IPS DF 4.7 (cell line): ENCODE measurements around the gene SP1.
"Not testable (repeated sequence)": the region's sequence is repeated elsewhere in the genome, so short reads cannot be mapped to it uniquely, and the experiment has no call there.

Experiments
- DNase-seq: peaks from one replicate; pipeline ENCODE4 v3.0.0-alpha.2; 2013; ENCODE audit warnings: low spot score; ENCODE audit errors: extremely low read depth

Gene SP1

GRCh38 chr12:53413485-53414204, 33.7 kb downstream of the SP1 start:
- DNase-seq: no peak

- DNase-seq: no peak
Observed at GRCh38 chr12:53414756-53415417, 34.9 kb downstream of the SP1 start.

DNA sequence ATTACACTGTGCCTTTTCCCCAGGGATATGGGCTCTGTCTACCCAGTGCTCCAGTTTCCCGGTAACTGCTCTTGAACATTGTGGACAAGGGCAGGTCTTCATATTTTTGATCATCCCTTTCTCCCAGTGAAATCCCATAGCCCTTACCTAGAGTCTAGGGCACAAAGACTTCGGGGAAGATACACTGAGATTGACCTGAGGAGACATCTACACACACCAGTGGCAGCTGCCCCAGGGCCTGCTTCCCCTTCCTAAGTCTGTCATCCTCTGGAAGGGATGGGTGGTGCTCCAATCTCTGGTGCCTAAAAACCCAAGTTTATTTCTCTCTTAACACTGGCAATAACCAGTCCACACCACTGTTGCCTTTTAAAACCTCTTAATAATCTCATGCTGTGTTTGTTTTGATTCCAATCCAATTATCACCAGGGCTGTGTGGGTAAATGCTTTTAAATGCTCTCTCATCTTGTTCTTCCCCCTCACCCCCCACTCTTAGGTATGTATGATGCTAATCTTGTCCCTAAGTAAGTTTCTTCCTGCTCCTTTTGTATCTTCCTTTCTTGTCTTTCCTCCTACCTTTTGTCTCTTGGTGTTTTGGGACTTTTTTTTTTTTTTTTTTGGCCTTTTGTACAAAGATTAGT, 35.9 kb downstream of the SP1 start:
- not testable (repeated sequence) for DNase-seq

- not testable (repeated sequence) for DNase-seq
Observed at GRCh38 chr12:53417291-53417816, 37.4 kb downstream of the SP1 start.

- no peak for DNase-seq
Observed at GRCh38 chr12:53418221-53418620, 38.2 kb downstream of the SP1 start.

DNA sequence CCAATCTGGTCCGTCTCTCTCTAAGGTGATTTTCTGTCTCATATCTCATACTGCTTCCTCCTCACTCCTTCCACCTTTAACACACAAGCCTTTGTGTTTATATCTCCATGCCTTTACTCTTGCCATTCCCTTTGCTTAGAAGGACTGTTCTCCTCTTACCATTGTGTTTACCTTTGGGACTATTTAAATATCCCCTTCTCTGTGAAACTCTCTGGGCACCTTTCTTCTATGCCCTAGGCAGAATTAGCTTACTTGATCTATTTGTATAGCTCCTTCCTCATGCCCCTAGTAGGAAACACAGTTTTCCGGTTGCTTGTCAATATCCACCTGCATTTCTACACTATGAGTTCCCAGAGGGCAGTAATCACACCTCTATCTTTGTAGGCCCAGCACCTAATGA, 39.8 kb downstream of the SP1 start:
- no peak for DNase-seq

DNA sequence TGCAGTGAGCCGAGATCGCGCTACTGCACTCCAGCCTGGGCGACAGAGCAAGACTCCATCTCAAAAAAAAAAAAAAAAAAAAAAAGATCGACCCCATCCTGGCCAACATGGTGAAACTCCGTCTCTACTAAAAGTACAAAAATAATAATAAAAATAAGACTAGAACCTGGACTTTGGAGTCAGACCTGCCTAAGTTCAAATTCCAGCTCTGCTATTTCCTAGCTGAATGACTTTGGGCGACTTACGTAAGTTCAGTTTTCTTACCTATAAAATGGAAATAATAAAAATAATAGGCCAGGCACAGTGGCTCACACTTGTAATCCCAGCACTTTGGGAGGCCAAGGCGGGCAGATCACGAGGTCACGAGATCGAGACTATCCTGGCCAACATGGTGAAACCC, 42.3 kb downstream of the SP1 start:
- not testable (repeated sequence) for DNase-seq

GRCh38 chr12:53423597-53423996, 43.6 kb downstream of the SP1 start, which contains the start of gene AMHR2:
Gene AMHR2 (plus strand): TSS chr12:53423855. CDS start chr12:53423935, 80 bp downstream.
- DNase-seq: no peak

DNA sequence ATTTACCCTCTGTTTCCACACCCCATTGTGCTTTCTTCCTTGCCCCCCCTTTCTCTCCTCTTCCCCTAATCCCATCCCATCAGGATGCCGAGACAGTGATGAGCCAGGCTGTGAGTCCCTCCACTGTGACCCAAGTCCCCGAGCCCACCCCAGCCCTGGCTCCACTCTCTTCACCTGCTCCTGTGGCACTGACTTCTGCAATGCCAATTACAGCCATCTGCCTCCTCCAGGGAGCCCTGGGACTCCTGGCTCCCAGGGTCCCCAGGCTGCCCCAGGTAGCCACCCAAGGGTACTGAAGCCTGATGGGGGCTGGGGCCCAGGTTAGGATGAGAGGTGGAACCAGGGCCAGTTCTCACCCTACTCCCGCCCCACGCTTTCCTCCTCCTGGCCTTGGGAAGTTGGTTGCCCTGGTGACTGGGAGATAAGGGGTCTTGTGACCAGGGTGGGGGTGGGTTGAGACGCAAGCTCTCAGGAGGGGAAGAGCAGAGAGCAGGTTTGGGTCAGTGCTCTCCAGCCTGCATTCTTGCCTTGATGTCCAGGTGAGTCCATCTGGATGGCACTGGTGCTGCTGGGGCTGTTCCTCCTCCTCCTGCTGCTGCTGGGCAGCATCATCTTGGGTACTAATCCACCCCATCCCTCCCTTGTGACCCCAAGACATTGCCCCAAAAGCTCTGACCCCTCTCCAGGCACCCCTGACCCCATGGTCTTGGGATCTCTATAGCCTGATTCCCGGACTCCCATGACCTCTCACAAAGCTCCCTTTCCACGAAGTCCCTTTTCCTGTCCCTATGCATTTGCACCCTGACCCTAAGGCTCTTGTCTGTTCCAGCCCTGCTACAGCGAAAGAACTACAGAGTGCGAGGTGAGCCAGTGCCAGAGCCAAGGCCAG, 44.9 kb downstream of the SP1 start:
- DNase-seq: no peak

DNA sequence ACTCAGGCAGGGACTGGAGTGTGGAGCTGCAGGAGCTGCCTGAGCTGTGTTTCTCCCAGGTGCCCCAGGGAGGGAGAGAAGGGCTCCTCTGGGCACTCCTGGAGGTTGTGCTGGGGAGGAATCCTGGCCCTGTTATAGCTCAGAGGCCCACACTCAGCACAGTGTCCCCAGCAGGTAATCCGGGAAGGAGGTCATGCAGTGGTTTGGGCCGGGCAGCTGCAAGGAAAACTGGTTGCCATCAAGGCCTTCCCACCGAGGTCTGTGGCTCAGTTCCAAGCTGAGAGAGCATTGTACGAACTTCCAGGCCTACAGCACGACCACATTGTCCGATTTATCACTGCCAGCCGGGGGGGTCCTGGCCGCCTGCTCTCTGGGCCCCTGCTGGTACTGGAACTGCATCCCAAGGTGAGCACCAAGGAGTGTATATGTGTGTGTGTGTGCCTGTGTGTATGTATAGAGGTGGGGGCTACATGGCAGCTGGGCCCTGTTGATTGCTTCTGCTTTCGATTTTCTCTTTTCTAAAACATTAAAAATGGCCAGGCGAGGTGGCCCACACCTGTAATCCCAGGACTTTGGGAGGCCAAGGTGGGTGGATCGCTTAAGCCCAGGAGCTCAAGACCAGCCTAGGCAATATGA, 45.7 kb downstream of the SP1 start:
- no peak for DNase-seq

- DNase-seq: no peak
Observed at GRCh38 chr12:53427905-53428594, 48.1 kb downstream of the SP1 start.

- no peak for DNase-seq
Observed at GRCh38 chr12:53428741-53429140, 48.8 kb downstream of the SP1 start.

DNA sequence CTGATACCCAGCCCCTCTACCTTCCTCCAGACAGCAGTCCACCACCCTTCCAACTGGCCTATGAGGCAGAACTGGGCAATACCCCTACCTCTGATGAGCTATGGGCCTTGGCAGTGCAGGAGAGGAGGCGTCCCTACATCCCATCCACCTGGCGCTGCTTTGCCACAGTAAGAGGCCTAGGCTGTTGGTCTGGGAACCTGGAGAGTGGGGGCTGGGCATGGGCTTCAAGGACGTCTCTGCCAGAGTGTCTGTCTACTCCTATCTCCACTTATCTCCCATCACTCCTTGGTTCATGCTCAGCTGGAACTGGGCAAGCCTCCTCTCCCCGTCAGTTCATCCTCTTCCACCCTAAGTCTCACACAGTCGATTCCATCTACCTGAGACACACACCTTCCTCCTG, 50.1 kb downstream of the SP1 start:
- DNase-seq: no peak

DNA sequence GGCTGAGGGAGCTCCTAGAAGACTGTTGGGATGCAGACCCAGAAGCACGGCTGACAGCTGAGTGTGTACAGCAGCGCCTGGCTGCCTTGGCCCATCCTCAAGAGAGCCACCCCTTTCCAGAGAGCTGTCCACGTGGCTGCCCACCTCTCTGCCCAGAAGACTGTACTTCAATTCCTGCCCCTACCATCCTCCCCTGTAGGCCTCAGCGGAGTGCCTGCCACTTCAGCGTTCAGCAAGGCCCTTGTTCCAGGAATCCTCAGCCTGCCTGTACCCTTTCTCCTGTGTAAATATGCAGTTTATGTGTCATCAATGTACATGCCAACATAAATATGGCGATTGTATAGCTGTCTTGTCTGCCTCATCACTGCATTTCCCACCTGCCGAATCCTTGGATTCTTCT, 51.2 kb downstream of the SP1 start:
- DNase-seq: no peak

DNA sequence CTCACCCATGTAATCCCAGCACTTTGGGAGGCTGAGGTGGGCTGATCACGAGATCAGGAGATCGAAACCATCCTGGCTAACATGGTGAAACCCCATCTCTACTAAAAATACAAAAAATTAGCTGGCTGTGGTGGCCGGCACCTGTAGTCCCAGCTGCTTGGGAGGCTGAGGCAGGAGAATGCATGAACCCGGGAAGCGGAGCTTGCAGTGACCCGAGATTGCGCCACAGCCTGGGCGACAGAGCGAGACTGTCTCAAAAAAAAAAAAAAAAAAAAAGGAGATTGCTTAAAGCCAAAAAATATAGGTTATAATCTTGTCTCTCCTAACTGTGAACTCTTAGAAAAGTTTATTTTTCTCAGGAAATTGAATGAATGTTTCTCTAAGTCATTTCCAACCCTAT, 55.4 kb downstream of the SP1 start:
- not testable (repeated sequence) for DNase-seq

DNA sequence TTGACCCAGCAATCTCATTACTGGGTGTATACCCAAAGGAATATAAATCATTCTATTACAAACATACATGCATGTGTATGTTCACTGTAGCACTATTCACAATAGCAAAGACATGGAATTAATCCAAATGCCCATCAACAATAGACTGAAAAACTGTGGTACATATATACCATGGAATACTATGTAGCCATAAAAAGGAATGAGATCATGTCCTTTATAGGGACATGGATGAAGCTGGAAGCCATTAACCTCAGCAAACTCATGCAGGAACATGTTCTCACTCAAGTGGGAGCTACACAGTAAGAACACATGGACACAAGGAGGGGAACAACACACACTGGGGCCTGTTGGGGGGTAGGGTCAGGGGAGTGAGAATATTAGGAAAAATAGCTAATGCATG, 59.6 kb downstream of the SP1 start:
- not testable (repeated sequence) for DNase-seq

DNA sequence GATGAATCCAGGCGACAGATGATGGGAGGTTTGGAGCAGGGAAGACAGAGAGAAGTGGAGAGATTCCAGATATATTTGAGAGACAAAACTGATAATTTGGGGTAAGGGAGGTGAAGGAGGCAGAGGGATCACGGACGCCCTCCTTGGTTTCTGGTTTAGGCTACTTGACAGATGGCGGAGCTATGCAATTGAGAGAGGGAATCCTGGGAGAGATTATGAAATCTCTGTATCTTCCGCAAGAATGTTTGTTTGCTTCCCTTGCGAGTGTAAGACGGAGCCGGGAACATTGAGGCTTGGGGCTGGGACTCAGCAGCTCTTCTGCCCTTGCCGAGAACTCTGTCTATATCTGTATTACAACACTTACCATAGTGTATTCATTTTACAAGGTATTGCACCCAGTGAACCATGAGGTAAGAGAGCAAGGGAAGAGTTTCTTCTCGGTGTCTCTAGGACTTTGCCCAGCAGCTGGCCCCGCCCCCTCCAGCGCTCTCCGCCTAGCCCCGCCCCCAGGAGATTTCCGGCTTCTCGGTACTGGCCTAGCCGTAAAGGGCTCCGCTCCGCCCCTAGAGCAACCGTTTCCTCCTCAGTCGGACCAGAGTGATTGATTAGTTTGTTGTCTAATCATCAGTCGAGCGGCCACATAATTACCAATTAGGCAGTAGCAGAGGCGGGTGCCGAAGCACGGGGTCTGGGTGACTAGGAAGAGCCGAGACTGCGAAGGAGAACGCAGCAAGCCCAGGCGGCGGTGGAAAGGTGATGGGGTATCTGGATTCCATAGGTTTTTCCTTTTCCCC, 61.3 kb downstream of the SP1 start, which contains the start of gene PRR13:
Gene PRR13, plus strand, starts transcription at position 695 of the 794 bp plus-strand sequence. CDS start 981 bp downstream, outside the sequence.
- peak; percentile 97 for DNase-seq

- no peak for DNase-seq
Observed at GRCh38 chr12:53443955-53444354, 64.0 kb downstream of the SP1 start.
